MV-4-11 (cell line): ENCODE measurements around the gene CPOX.

Experiments
- DNase-seq: peaks from one replicate; lab custom pipeline; 2025; lab: John Stamatoyannopoulos, UW

Gene CPOX

GRCh38 chr3:98534734-98535133 is 58.7 kb downstream of the CPOX start:
- no peak for DNase-seq

GRCh38 chr3:98534168-98534567 is 59.2 kb downstream of the CPOX start:
- no peak for DNase-seq

- DNase-seq, result peak; percentile 44
These were observed 60.5 kb downstream of the CPOX start for GRCh38 chr3:98532709-98533571.

GRCh38 chr3:98532275-98532637 is 61.2 kb downstream of the CPOX start:
- DNase-seq, result no peak

GRCh38 chr3:98531622-98532274 is 61.7 kb downstream of the CPOX start, which contains the start of gene GPR15:
TSS of gene GPR15 (plus strand) at chr3:98531978. CDS start at chr3:98532034, 56 bp downstream.
- no peak for DNase-seq

GRCh38 chr3:98530676-98531075 is 62.7 kb downstream of the CPOX start:
- DNase-seq, result no peak

GRCh38 chr3:98529856-98530459 is 63.5 kb downstream of the CPOX start:
- no peak for DNase-seq
